HG02973 (cell line): Measurements from ENCODE around the gene ZER1.
A peak's percentile ranks its signal among the peaks of the same experiment; 100 is the strongest.
"Not testable (repeated sequence)": the region's sequence is repeated elsewhere in the genome, so short reads cannot be mapped to it uniquely, and the experiment has no call there.

Source experiments
- ATAC-seq: cut with Tn5 transposase; IDR thresholded peaks from one replicate; pipeline ENCODE4 v1.9.1; 2021; ENCODE audit warnings: moderate library complexity; ENCODE audit not compliant: unreplicated experiment

The ZER1 gene

DNA sequence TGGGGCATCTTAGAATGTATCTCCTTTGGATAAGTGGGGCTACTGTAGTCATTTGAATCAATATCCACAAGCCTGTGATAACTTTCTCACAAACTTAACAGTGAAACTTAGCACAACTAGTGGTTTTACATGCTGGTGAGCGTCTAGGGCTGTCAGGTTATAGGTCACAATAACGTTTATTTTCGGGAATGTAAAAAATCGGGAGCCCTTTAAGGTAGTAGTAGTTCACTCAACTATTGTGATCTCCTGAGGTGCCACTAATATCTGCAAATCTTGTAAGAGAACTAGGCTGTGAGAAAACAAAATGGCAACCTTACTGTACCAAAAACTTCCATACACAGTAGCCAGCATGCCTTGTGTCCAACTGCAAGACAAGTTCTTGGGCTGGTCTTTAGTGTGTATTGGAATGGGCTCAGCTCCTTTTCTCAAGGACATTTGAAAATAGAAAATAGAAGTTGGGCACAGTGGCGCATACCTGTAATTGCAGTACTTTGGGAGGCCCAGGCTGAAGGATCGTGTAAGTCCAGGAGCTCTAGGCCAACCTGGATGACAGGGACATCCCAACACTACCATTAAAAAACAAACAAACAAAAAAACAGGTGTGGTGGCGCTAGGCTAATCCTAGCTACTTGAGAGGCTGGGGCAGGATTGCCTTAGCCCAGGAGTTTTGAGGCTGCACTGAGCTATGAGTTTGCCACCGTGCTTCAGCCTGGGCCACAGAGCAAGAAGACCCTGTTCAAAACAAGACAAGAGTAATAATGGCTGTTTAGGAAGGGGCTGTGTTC, 74.6 kb downstream of the ZER1 start:
- ATAC-seq, result no peak

DNA sequence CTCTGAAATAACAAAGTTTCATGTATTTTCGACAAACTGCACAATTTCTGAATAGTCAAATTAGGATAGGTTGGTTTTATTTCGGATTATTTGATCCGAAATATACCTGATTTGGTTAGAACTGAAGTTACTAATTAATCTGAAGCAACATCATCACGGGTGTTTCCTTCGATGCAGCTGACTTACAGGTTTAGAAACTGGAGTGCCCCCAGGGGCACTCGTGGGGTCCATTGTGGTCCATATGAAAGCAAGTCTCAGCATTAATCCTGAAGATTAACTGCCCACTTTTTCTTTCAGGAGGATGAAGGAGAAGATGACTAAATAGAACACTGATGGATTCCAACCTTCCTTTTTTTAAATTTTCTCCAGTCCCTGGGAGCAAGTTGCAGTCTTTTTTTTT, 77.4 kb downstream of the ZER1 start:
- ATAC-seq, result no peak

DNA sequence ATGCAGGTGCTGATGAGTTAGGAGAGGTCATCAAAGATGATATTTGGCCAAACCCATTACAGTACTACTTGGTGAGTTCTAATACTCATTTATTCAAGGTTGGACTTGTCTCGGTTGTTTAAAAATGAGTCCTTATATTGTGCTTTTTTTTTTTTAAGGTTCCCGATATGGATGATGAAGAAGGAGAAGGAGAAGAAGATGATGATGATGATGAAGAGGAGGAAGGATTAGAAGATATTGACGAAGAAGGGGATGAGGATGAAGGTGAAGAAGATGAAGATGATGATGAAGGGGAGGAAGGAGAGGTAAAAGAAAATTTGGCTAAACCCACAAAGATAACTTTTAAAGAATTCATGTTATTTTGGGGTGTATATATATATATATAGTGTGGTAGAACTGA, 78.0 kb downstream of the ZER1 start:
- ATAC-seq, result not testable (repeated sequence)

DNA sequence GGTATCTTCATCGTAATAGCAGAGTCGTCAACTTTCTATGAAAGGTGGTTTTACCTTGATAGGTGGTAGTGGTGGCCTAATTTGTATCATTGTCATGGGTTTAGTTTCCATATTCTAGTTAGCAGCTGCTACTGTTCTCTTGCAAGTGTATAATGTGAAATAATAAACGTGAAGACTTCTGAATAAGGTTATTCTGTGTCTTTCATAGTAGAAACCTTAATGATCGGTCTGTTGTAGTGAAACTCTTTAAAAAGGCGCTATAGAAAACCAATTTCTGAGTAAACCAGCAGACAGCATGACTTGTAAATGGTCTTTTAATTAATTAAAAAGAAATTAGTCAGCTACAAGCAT, 81.1 kb downstream of the ZER1 start:
- no peak for ATAC-seq

DNA sequence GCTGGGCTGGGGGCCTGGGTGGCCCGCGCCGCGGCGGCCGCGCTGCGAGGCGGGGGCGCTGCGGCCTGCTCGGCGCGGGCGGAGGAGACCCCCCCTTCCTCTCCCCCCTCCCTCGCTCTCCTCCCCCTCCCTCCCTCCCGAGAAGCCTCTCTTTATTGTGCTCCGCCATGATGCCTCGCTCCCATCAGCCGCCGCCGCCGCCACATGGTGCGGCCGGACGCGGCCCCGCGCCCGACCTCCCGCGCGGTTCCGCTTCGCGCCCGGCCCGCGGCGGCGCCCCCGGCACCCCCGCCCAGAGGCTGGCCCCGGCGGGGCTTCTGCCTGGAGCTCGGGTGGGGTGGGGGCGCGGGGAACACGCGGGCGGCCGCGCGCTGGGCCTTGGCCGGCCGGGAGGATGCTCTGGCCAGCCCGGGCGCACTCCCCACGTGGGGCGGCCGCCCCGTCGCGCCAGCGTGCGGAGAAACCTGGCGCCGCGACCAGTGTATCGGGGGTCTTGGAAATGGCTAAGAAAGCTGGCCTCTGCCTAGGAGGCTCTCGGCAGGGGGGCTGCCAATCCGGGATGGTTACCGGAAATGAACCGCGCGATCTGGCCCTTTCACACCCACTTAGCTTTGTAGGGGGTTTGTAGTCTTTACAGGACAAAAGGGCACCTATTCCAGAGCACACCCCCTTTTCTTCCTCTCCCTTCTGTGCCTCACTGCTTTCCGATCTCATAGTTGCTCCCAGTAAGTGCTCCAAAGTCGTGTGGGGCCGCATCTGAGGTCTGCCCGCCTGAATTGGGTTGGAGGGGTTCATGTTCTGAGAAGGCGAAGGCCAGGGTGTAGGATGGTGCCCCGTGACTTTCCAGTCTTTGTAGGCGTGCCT, 81.7 kb downstream of the ZER1 start:
- ATAC-seq, result no peak

DNA sequence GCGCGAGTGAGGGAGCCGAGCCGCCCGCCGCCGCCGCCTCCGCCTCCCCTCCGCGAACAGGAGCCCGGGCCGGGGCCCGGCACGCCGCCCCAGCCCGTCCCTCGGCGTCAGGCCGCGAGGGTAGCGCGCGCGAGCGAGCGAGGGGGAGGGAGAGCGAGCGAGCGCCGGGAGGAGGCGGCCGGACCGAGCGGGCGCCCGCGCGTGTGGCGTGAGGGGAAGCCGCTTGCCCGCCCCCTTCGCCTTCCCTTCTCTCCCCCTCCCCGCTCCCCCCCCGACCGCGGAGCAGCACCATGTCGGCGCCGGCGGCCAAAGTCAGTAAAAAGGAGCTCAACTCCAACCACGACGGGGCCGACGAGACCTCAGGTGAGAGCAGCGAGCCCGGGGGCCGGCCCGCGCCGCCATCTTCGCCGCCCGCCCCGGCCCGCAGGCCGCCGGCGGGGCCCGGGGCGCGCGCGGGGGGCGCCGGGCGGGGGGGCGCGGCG, 82.4 kb downstream of the ZER1 start:
- peak; percentile 18 for ATAC-seq

DNA sequence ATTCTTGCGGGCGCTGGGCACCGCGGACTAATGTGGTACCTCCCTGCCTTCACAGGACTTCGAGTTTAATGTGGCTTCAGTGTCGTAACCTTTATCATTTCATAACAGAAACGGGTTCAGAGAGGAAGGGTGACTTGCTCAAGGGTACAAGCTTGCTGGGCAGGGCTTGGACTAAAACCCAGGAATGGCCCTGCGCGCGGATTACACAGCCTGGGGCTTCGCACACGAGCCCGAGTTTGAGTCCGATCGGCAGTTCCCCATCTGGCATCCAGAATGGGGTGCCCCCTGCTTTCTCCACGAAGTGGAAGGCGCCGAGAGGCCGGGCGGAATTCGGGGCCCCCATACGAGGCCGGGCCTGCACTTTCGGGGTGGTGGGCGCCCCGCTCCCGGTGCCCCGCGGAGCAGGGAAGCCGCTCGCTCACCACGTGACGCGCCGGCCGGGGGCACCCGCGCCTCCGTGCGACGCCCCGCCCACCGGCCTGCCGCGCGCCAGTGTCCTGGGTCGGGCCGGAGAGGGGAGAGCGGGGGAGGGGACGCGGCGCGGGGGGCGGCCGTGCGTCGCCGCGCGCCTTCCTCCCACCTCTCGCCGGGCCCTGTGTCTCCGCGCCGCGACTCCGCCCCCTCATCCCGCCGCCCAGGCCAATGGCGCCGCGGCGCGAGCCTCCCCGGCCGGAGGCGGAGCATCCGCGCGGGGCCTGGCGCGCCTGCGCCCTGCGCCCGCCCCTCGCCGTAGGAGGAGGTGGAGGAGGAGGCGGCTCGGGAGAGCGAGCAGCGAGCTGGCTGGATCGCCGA, 83.0 kb downstream of the ZER1 start, which contains the start of gene SET:
Gene SET, plus strand, starts transcription at position 722 of the 792 bp plus-strand sequence. CDS start 361 bp downstream, outside the sequence.
- ATAC-seq, result peak; percentile 57

DNA sequence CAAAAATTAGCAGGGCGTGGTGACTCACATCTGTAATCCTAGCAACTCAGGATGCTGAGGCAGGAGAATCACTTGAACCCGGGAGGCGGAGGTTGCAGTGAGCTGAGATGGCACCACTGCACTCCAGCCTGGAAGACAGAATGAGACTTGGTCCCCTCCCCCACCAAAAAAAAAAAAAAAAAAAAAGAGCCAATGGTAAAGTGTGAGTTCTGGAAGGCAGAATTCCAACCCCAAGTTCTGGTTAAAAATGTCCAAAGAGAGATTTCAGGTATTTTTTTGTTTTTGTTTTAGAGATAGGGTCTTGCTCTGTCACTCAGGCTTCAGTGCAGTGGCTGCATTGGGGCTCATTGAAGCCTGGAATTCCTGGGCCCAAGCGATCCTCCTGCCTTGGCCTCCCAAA, 84.3 kb downstream of the ZER1 start:
- ATAC-seq, result no peak

DNA sequence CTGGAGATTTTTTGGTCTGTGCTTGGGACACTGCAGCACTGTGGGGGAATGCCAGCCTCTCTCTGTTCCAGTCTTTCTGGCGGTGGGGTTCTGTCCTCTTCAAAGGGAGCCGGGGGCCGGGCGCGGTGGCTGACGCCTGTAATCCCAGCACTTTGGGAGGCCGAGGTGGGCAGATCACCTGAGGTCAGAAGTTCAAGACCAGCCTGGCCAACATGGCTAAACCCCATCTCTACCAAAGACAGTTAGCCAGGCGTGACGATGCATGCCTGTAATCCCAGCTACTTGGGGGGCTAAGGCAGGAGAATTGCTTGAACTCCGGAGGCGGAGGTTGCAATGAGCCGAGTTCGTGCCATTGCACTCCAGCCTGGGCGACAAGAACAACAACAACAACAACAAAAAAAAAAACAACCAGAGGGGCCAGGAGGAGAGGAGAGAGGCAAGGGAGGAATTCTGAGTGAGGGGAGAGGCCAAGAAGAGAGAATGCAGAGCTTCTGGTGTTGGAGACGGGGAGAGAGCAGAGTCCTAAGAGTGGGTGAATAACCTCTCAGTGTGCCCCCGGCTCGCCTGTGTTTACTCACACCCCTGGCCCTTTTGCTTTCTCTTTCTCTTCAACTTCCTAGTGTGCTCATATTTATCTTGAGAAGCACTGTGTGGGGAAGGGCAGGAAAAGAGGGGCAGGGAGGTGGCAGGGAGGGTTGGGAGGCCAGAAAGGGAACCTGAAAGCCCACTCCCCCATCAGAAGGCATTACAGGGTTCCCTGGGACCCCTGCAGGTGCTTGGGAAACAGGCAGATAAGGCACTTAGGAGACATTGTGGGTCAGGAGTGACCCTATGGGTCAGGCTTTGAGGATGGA, 85.9 kb downstream of the ZER1 start:
- ATAC-seq, result no peak

DNA sequence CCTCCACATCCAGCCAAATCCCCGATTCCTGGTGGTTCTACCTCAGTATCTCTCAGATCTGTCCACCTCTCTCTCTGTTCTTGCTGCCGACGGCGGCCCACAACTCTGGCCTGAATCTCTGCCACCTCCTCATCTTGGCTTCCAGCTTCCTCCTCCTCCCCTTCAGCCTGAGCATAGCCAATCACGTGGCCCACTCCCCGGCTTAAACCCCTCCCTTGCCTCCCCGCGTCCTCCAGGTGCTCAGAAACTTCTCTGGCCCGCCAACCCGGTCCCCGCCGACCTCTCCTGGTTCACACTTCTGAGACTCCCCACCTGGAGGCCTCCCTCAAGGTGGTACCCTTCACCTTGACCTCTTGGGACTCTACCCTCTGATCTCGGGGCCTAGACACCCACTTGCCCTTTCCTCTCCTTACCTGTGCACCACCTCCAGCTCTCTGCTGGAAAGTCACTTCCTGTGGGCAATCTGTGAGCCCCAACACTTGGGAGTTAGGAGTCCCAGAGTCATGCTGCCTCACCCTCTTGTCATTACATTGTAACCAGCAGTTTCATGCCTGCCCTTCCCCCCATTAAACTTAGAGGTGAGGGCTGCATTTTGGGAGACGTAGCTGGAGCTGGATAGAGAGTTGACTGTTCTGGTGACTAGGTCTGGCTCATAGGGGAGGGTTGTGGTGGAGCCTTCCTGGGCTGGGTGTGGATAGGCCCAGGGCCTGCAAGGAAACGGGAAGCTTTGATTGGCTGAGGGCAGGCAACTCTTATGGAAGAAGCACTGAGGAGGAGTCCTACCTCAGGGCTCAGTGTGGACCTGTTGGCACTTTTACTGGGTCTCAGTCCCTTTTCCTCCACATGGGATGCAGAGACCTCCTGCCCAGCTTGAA, 87.2 kb downstream of the ZER1 start:
- ATAC-seq, result peak; percentile 26

DNA sequence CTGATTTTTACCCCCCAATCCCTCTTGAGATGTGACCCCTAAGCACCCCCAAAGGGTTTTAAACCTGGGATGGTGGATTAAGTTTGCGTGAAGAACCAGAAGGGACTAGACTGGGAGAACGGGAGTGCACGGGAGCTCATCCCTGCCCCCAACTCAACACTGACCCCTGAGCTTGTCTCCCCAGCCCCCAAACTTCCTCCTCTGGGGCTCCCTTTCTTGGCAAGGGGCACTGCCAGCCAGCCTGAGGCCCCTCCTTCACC, 87.7 kb downstream of the ZER1 start:
- no peak for ATAC-seq

DNA sequence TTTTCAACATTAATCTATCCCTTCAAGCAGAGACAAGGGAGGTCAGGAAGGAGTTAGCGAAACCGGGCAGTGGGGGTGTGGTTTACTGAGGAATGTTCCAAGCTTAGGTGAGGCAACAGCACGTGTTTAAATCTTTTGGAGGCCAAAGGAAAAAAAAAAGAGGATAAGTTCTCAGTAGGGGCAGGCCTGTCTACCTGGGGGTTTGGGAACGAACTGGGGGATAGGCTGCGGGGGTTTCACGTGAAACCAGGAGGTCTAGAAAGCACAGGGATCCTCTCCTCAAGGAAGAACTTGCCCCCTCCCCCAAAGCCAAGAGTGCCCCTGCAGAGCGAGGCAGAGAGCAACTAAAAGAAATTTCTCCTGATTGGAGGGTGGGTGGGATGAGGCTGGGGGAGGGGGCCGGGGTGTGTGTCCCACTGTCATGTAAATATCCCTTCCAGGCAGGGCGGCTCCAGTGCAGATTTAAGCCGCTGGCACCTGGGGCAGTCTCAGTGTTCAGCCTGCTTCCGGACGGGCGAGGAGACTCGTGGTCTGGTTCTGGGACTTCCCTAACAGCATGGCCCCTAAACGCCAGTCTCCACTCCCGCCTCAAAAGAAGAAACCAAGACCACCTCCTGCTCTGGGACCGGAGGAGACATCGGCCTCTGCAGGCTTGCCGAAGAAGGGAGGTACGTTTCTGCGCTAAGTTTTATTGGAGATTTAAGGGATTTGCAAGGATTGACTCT, 88.2 kb downstream of the ZER1 start:
- ATAC-seq, result no peak
